GM21825 (cell line): ENCODE measurements around the gene GALM.
"Not testable (repeated sequence)": the region's sequence is repeated elsewhere in the genome, so short reads cannot be mapped to it uniquely, and the experiment has no call there.

ENCODE experiments used
- ATAC-seq: cut with Tn5 transposase; IDR thresholded peaks from one replicate; pipeline ENCODE4 v1.9.1; 2021; ENCODE audit warnings: mild to moderate bottlenecking, moderate library complexity; ENCODE audit not compliant: unreplicated experiment

The GALM gene

GRCh38 chr2:38676681-38677080, 10.8 kb downstream of the GALM start:
- ATAC-seq, result no peak

- not testable (repeated sequence) for ATAC-seq
Measured at GRCh38 chr2:38680868-38681267, 15.0 kb downstream of the GALM start.

- ATAC-seq, result no peak
Measured at GRCh38 chr2:38682008-38682575, 16.2 kb downstream of the GALM start.

GRCh38 chr2:38682620-38683019, 16.7 kb downstream of the GALM start:
- not testable (repeated sequence) for ATAC-seq

GRCh38 chr2:38683766-38684165, 17.9 kb downstream of the GALM start:
- no peak for ATAC-seq

- no peak for ATAC-seq
Measured at GRCh38 chr2:38685116-38685735, 19.3 kb downstream of the GALM start.

- ATAC-seq, result no peak
Measured at GRCh38 chr2:38690499-38691420, 24.8 kb downstream of the GALM start.

GRCh38 chr2:38691994-38692393, 26.1 kb downstream of the GALM start:
- ATAC-seq, result no peak

GRCh38 chr2:38692636-38693318, 26.9 kb downstream of the GALM start:
- no peak for ATAC-seq

GRCh38 chr2:38697116-38697840, 31.4 kb downstream of the GALM start:
- ATAC-seq, result no peak

GRCh38 chr2:38698467-38699003, 32.6 kb downstream of the GALM start:
- ATAC-seq, result no peak

GRCh38 chr2:38700113-38700785, 34.3 kb downstream of the GALM start:
- ATAC-seq, result no peak

GRCh38 chr2:38700881-38701458, 35.1 kb downstream of the GALM start:
- ATAC-seq, result no peak

GRCh38 chr2:38701542-38701941, 35.6 kb downstream of the GALM start:
- ATAC-seq, result no peak

- ATAC-seq, result no peak
Measured at GRCh38 chr2:38702413-38702812, 36.5 kb downstream of the GALM start.

GRCh38 chr2:38703336-38703735, 37.4 kb downstream of the GALM start:
- not testable (repeated sequence) for ATAC-seq

- ATAC-seq, result no peak
Measured at GRCh38 chr2:38704664-38705063, 38.8 kb downstream of the GALM start.

- no peak for ATAC-seq
Measured at GRCh38 chr2:38706846-38707345, 41.0 kb downstream of the GALM start.

- ATAC-seq, result not testable (repeated sequence)
Measured at GRCh38 chr2:38708491-38708890, 42.6 kb downstream of the GALM start.
